ENCODE data around the gene TUBA4B. TPM values are rescaled to one million over a fixed set of nuclear protein-coding genes. Genes with fewer than 3 reads are reported as not detected.

Gene TUBA4B
- total RNA-seq, 1 experiment from 2014 or later: not detected

DNA sequence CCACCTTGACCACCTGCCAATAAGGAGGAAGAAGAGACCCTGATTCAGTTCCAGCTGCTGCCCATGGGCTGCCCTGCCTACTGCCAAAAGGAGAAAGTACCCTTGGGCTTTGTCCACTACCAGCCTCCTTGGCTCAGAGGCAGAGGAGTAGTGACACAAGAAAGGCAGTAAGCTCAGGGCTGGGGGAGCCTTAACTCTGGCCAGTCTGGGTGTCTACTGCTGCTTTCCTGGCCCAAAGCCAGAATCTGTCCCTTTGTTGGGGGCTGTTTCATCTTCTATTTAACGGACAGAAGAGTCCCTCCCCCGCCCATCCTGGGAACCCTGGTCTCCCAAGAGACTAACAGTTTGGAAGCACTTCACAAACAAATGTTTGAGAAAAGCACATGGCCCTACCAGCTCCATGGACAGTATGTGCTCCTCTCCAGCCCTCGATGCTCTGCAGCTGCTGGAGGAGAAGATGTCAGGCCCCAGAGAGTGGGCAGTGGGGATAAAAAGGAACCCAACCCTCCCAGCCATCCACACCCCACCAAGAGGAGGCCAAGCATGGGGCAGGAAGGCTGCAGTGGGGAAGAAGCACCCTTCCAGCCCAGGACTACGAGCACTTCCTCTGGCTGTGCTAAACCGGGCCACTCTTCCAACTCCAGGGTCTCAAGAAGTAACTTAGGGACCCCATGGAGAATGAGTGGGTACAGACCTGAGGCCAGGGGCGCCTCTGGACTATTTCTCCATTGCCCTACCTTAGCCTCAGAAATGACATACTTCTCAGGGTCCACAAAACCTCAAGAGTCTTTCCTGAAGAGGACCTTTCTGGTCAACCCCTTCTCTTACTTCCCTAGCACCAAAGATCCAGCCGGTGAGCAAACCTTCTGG lies 24.8 kb upstream of the TUBA4B start:
- TF ChIP-seq, protein P1, sequence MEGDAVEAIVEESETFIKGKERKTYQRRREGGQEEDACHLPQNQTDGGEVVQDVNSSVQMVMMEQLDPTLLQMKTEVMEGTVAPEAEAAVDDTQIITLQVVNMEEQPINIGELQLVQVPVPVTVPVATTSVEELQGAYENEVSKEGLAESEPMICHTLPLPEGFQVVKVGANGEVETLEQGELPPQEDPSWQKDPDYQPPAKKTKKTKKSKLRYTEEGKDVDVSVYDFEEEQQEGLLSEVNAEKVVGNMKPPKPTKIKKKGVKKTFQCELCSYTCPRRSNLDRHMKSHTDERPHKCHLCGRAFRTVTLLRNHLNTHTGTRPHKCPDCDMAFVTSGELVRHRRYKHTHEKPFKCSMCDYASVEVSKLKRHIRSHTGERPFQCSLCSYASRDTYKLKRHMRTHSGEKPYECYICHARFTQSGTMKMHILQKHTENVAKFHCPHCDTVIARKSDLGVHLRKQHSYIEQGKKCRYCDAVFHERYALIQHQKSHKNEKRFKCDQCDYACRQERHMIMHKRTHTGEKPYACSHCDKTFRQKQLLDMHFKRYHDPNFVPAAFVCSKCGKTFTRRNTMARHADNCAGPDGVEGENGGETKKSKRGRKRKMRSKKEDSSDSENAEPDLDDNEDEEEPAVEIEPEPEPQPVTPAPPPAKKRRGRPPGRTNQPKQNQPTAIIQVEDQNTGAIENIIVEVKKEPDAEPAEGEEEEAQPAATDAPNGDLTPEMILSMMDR (IDR thresholded peaks at IDR 0.05): no peak
- no peak for TF ChIP-seq POLR2AphosphoS5 (IDR thresholded peaks at IDR 0.05; ENCODE audit: low read depth, low read length)
- TF ChIP-seq, protein P2, sequence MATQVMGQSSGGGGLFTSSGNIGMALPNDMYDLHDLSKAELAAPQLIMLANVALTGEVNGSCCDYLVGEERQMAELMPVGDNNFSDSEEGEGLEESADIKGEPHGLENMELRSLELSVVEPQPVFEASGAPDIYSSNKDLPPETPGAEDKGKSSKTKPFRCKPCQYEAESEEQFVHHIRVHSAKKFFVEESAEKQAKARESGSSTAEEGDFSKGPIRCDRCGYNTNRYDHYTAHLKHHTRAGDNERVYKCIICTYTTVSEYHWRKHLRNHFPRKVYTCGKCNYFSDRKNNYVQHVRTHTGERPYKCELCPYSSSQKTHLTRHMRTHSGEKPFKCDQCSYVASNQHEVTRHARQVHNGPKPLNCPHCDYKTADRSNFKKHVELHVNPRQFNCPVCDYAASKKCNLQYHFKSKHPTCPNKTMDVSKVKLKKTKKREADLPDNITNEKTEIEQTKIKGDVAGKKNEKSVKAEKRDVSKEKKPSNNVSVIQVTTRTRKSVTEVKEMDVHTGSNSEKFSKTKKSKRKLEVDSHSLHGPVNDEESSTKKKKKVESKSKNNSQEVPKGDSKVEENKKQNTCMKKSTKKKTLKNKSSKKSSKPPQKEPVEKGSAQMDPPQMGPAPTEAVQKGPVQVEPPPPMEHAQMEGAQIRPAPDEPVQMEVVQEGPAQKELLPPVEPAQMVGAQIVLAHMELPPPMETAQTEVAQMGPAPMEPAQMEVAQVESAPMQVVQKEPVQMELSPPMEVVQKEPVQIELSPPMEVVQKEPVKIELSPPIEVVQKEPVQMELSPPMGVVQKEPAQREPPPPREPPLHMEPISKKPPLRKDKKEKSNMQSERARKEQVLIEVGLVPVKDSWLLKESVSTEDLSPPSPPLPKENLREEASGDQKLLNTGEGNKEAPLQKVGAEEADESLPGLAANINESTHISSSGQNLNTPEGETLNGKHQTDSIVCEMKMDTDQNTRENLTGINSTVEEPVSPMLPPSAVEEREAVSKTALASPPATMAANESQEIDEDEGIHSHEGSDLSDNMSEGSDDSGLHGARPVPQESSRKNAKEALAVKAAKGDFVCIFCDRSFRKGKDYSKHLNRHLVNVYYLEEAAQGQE (IDR thresholded peaks at IDR 0.05; ENCODE audit: insufficient read depth in 1 of 2, low read depth in 2 of 2, low read length in 1 of 2): no peak
- no peak for TF ChIP-seq TCF7L2 (IDR thresholded peaks at IDR 0.05; ENCODE audit: low read depth, low read length)
- no peak for TF ChIP-seq SIN3A (IDR thresholded peaks at IDR 0.05; ENCODE audit: borderline replicate concordance, insufficient read depth, low read depth, low read length)
- POLR2A ChIA-PET: interaction anchor here (0.6 to 2.1 kb wide), 2 partner anchors 17 to 52 kb away, joined by 6 to 11 read pairs; partner anchors contain the start of genes CNPPD1, GLB1L and STK16
- no peak for ATAC-seq
- H3K9me3 ChIP-seq (ENCODE audit: control insufficient read depth, insufficient read depth, low read depth, low read length): no peaks in the 10 kb centered on the region
- no peaks in the 10 kb centered on the region for H3K27me3 ChIP-seq (ENCODE audit: control insufficient read depth, insufficient read depth, low read length)
- intact Hi-C loops (cut with micrococcal nuclease; ENCODE audit: unreplicated experiment) (no loop called here), in situ Hi-C loops (cut with HindIII; ENCODE audit: low pct_unique_long_range_greater_than_20kb, low sequenced_read_pairs) (no loop called here)
- peak overlapping the region; percentile 91 for H3K27ac ChIP-seq (ENCODE audit: low read length)
- no TSS peak for BruUV-seq (replicated peaks)
- H3K4me1 ChIP-seq (ENCODE audit: control insufficient read depth, insufficient read depth, low read length): peaks cover 8% of the 10 kb centered on the region
- CTCF ChIA-PET: no interaction called here
- no peak for DNase-seq (ENCODE audit: low read depth, low spot score)
- H3K36me3 ChIP-seq (ENCODE audit: control insufficient read depth, insufficient read depth, low read length): peaks cover 13% of the 10 kb centered on the region; the same call in 1 of the 2 replicates
- H3K4me3 ChIP-seq (ENCODE audit: low read depth in 2 of 2, low read length in 2 of 2): peak overlapping the region; percentile 98 to 99

DNA sequence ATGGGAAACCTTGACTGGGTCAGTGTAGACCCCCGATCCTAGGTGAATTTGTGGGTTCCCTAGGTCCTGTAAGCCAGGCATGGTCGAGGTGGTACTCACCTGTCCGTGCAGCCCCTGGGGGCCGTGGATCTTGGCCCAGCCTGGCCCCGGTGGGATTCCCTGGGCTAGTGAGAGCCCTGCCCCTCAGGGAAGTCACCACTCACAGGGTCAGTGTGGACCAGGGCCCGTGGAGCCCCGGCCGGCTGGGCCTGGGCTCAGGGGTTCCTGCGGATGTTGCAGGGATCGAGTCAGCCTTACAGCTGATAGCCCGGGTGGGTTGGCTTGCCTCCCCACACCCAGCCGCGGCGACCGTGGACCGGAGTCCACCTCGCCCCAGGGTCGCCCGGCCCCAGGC lies 24.1 kb upstream of the TUBA4B start:
- TF ChIP-seq, protein P1 (IDR thresholded peaks at IDR 0.05): no peak
- TF ChIP-seq SIN3A (IDR thresholded peaks at IDR 0.05; ENCODE audit: borderline replicate concordance, insufficient read depth, low read depth, low read length): no peak
- TF ChIP-seq POLR2AphosphoS5 (IDR thresholded peaks at IDR 0.05; ENCODE audit: low read depth, low read length): no peak
- TF ChIP-seq, protein P2 (IDR thresholded peaks at IDR 0.05; ENCODE audit: insufficient read depth in 1 of 2, low read depth in 2 of 2, low read length in 1 of 2): no peak
- no peak for TF ChIP-seq TCF7L2 (IDR thresholded peaks at IDR 0.05; ENCODE audit: low read depth, low read length)
- H3K27ac ChIP-seq (ENCODE audit: low read length): peak overlapping the region; percentile 91
- intact Hi-C loops (cut with micrococcal nuclease; ENCODE audit: unreplicated experiment): no loop called here
- no TSS peak for BruUV-seq (replicated peaks)
- in situ Hi-C loops (cut with HindIII; ENCODE audit: low pct_unique_long_range_greater_than_20kb, low sequenced_read_pairs): no loop called here
- no peak for DNase-seq (ENCODE audit: low read depth, low spot score)
- peaks cover 13% of the 10 kb centered on the region; the same call in 1 of the 2 replicates for H3K36me3 ChIP-seq (ENCODE audit: control insufficient read depth, insufficient read depth, low read length)
- H3K4me1 ChIP-seq (ENCODE audit: control insufficient read depth, insufficient read depth, low read length): peaks cover 8% of the 10 kb centered on the region
- ChIA-PET CTCF (no interaction called here), POLR2A (interaction anchor here (0.6 to 2.1 kb wide), 2 partner anchors 16 to 52 kb away, joined by 6 to 11 read pairs; partner anchors contain the start of genes CNPPD1, GLB1L and STK16)
- no peaks in the 10 kb centered on the region for H3K9me3 ChIP-seq (ENCODE audit: control insufficient read depth, insufficient read depth, low read depth, low read length)
- ATAC-seq: peak; percentile 43
- peak overlapping the region; percentile 98 to 99 for H3K4me3 ChIP-seq (ENCODE audit: low read depth in 2 of 2, low read length in 2 of 2)
- no peaks in the 10 kb centered on the region for H3K27me3 ChIP-seq (ENCODE audit: control insufficient read depth, insufficient read depth, low read length)

Measured in Panc1 (cell line).